Dedifferentiated amniotic fluid mesenchymal stem cell (primary cell): ENCODE data around the gene FRAT2.

Experiments used
- DNase-seq: peaks from one replicate; pipeline ENCODE4 v3.0.0-alpha.2; 2016; ENCODE audit errors: extremely low spot score

The FRAT2 gene

GRCh38 chr10:97334370-97335175, at the start of gene FRAT2:
FRAT2 (minus strand) TSS chr10:97334729; CDS start chr10:97334572, 157 bp downstream.
- DNase-seq, result peak; percentile 81

- DNase-seq, result no peak
Observed at GRCh38 chr10:97384156-97384555, 49.6 kb upstream of the FRAT2 start.

GRCh38 chr10:97383159-97383558, 48.6 kb upstream of the FRAT2 start:
- DNase-seq, result no peak

- DNase-seq, result no peak
Observed at GRCh38 chr10:97381626-97382025, 47.1 kb upstream of the FRAT2 start.

GRCh38 chr10:97380516-97380915, 46.0 kb upstream of the FRAT2 start:
- DNase-seq, result no peak

GRCh38 chr10:97378933-97379921, 44.7 kb upstream of the FRAT2 start:
- no peak for DNase-seq

- DNase-seq, result no peak
Observed at GRCh38 chr10:97376413-97376812, 41.9 kb upstream of the FRAT2 start.

- DNase-seq, result no peak
Observed at GRCh38 chr10:97373456-97373855, 38.9 kb upstream of the FRAT2 start.

- DNase-seq, result no peak
Observed at GRCh38 chr10:97372233-97372875, 37.8 kb upstream of the FRAT2 start.

GRCh38 chr10:97371696-97372095, 37.2 kb upstream of the FRAT2 start:
- DNase-seq, result no peak

- DNase-seq, result no peak
Observed at GRCh38 chr10:97367126-97367649, 32.7 kb upstream of the FRAT2 start.

GRCh38 chr10:97366572-97366971, 32.0 kb upstream of the FRAT2 start:
- DNase-seq, result no peak

- DNase-seq, result no peak
Observed at GRCh38 chr10:97365761-97366351, 31.3 kb upstream of the FRAT2 start.

- no peak for DNase-seq
Observed at GRCh38 chr10:97363071-97363470, 28.5 kb upstream of the FRAT2 start.

- no peak for DNase-seq
Observed at GRCh38 chr10:97362310-97363033, 27.9 kb upstream of the FRAT2 start.

GRCh38 chr10:97361537-97361901, 27.0 kb upstream of the FRAT2 start:
- no peak for DNase-seq

- DNase-seq, result no peak
Observed at GRCh38 chr10:97360705-97361536, 26.4 kb upstream of the FRAT2 start.

GRCh38 chr10:97358781-97359180, 24.3 kb upstream of the FRAT2 start:
- no peak for DNase-seq

- DNase-seq, result no peak
Observed at GRCh38 chr10:97358349-97358748, 23.8 kb upstream of the FRAT2 start.

GRCh38 chr10:97356918-97357317, 22.4 kb upstream of the FRAT2 start:
- DNase-seq, result no peak
